IMR-90 (cell line): ENCODE measurements around the gene LAMA4. TPM values are rescaled to one million over a fixed set of nuclear protein-coding genes. Genes with fewer than 3 reads are reported as not detected.

Source experiments
- ATAC-seq: fragments of 200-7000 bp; cut with Tn5 transposase; 2 replicates; pipeline ENCODE4 v1.9.1; 2020; ENCODE audit warnings: low read depth, mild to moderate bottlenecking, moderate library complexity
- BruUV-seq: library from RNA; stranded (reverse); fragments of 400-500 nt; replicated peaks from 2 replicates; lab custom pipeline; 2021; lab: Mats Ljungman, UMichigan
- CTCF ChIA-PET: fragments of 300-600 bp; formaldehyde crosslinking; extraction: SDS; loops from one replicate; lab custom pipeline; 2021; ENCODE audit warnings: antibody characterized with exemption; lab: Yijun Ruan, JAX
- POLR2A ChIA-PET: fragments of 300-600 bp; sonication (Branson Sonifier 250); formaldehyde crosslinking; loops from one replicate; lab custom pipeline; 2022; ENCODE audit warnings: antibody characterized with exemption; ENCODE audit not compliant: unreplicated experiment; lab: Charles Lee
- DNase-seq: peaks from one replicate; pipeline ENCODE4 v3.0.0; 2013
- H2AFZ ChIP-seq: replicated peaks from 2 replicates; pipeline ENCODE3; 2013; ENCODE audit warnings: low read length, mild to moderate bottlenecking; ENCODE audit not compliant: poor library complexity
- H2AK5ac ChIP-seq: 2 replicates; pipeline ENCODE4 v1.6.1; 2013; ENCODE audit warnings: low read depth, low read length, inconsistent platforms
- H2AK9ac ChIP-seq: replicated peaks from 2 replicates; pipeline ENCODE3; 2013; ENCODE audit warnings: mild to moderate bottlenecking, low read depth, low read length, moderate library complexity; ENCODE audit not compliant: poor library complexity
- H2BK120ac ChIP-seq: 2 replicates; pipeline ENCODE4 v1.6.1; 2013; ENCODE audit warnings: low read depth, low read length, inconsistent platforms
- H2BK15ac ChIP-seq: 3 replicates; pipeline ENCODE4 v1.6.1; 2013; ENCODE audit warnings: low read depth, low read length, inconsistent platforms
- H2BK20ac ChIP-seq: 2 replicates; pipeline ENCODE4 v1.6.1; 2013; ENCODE audit warnings: low read depth, mild to moderate bottlenecking, inconsistent platforms, low read length, moderate library complexity
- H2BK5ac ChIP-seq: 2 replicates; pipeline ENCODE4 v1.6.1; 2013; ENCODE audit warnings: mild to moderate bottlenecking, low read depth, low read length, inconsistent platforms; ENCODE audit not compliant: poor library complexity, severe bottlenecking
- H3K14ac ChIP-seq: replicated peaks from 2 replicates; pipeline ENCODE4 v1.6.1; 2013; ENCODE audit warnings: low read depth, low read length, inconsistent platforms
- H3K18ac ChIP-seq: 2 replicates; pipeline ENCODE4 v1.6.1; 2013; ENCODE audit warnings: low read depth, low read length, control low read depth
- H3K23ac ChIP-seq: 2 replicates; pipeline ENCODE4 v1.6.1; 2013; ENCODE audit warnings: low read depth, low read length, inconsistent platforms
- H3K27ac ChIP-seq: 2 replicates; pipeline ENCODE4 v1.5.1; 2013; ENCODE audit warnings: mild to moderate bottlenecking, control low read depth, low read length; ENCODE audit not compliant: insufficient read depth
- H3K27me3 ChIP-seq: 2 replicates; pipeline ENCODE4 v1.6.1; 2013; ENCODE audit warnings: low read length; ENCODE audit not compliant: control insufficient read depth, insufficient read depth
- H3K36me3 ChIP-seq: 2 replicates; pipeline ENCODE4 v1.6.1; 2013; ENCODE audit warnings: low read length, mixed read lengths; ENCODE audit not compliant: control insufficient read depth, insufficient read depth
- H3K4ac ChIP-seq: 2 replicates; pipeline ENCODE4 v1.6.1; 2013; ENCODE audit warnings: low read depth, low read length, inconsistent platforms
- H3K4me1 ChIP-seq: 2 replicates; pipeline ENCODE4 v1.6.1; 2013; ENCODE audit warnings: low read length, mixed read lengths; ENCODE audit not compliant: control insufficient read depth, insufficient read depth
- H3K4me2 ChIP-seq: 2 replicates; pipeline ENCODE4 v1.6.1; 2013; ENCODE audit warnings: low read depth, mild to moderate bottlenecking, control low read depth, low read length, moderate library complexity
- H3K4me3 ChIP-seq: 2 replicates; pipeline ENCODE4 v1.5.1; 2013; ENCODE audit warnings: low read depth, mild to moderate bottlenecking, control low read depth, low read length, moderate library complexity; ENCODE audit not compliant: insufficient read depth
- H3K56ac ChIP-seq: 2 replicates; pipeline ENCODE4 v1.6.1; 2013; ENCODE audit warnings: low read length, inconsistent platforms; ENCODE audit not compliant: insufficient read depth; ENCODE audit errors: extremely low read depth
- H3K79me1 ChIP-seq, 2 experiments: 2 replicates each; pipeline ENCODE4 v1.6.1; 2013; ENCODE audit warnings: low read length in 2 of 2, inconsistent platforms in 1 of 2, low read depth in 1 of 2
- H3K9ac ChIP-seq: 2 replicates; pipeline ENCODE4 v1.6.1; 2013; ENCODE audit warnings: low read depth, low read length, control low read depth
- H3K9me1 ChIP-seq: 2 replicates; pipeline ENCODE4 v1.6.1; 2013; ENCODE audit warnings: low read length, inconsistent platforms; ENCODE audit not compliant: insufficient read depth
- H3K9me3 ChIP-seq: 2 replicates; pipeline ENCODE4 v1.6.1; 2013; ENCODE audit warnings: low read length; ENCODE audit not compliant: control insufficient read depth, insufficient read depth
- H4K20me1 ChIP-seq: 2 replicates; pipeline ENCODE4 v1.6.1; 2013; ENCODE audit warnings: low read length, inconsistent platforms; ENCODE audit not compliant: insufficient read depth
- H4K5ac ChIP-seq: 2 replicates; pipeline ENCODE4 v1.6.1; 2013; ENCODE audit warnings: mild to moderate bottlenecking, low read depth, low read length, control low read depth
- H4K8ac ChIP-seq, 2 experiments: 2 replicates each; pipeline ENCODE4 v1.6.1; 2013; ENCODE audit warnings: low read depth in 2 of 2, low read length in 2 of 2, control low read depth in 1 of 2, inconsistent platforms in 1 of 2
- H4K91ac ChIP-seq: 2 replicates; pipeline ENCODE4 v1.6.1; 2013; ENCODE audit warnings: low read depth, low read length, inconsistent platforms; ENCODE audit not compliant: insufficient read depth
- BHLHE40 ChIP-seq: fragments of 150-350 bp; IDR thresholded peaks from 2 replicates; pipeline ENCODE4 v1.6.1; 2016; ENCODE audit warnings: mild to moderate bottlenecking, low read depth, low read length
- CEBPB ChIP-seq: IDR thresholded peaks from 2 replicates; pipeline ENCODE4 v1.6.1; 2012; ENCODE audit warnings: low read depth, low read length, improper control_type of control experiment
- CHD1 ChIP-seq: IDR thresholded peaks from 2 replicates; pipeline ENCODE4 v1.6.1; 2012; ENCODE audit warnings: low read depth, low read length, improper control_type of control experiment
- CTCF ChIP-seq: conservative IDR thresholded peaks from 2 replicates; pipeline ENCODE4 v1.5.1; 2012; ENCODE audit warnings: mild to moderate bottlenecking, low read depth, low read length, improper control_type of control experiment
- ELK1 ChIP-seq: fragments of 150-350 bp; IDR thresholded peaks from 2 replicates; pipeline ENCODE4 v1.6.1; 2016; ENCODE audit warnings: low read depth, mild to moderate bottlenecking, low read length, moderate library complexity, borderline replicate concordance
- FOS ChIP-seq: fragments of 150-350 bp; IDR thresholded peaks from 2 replicates; pipeline ENCODE4 v1.6.1; 2016; ENCODE audit warnings: low read depth, low read length
- MAFK ChIP-seq: IDR thresholded peaks from 2 replicates; pipeline ENCODE4 v1.6.1; 2012; ENCODE audit warnings: low read depth, low read length, improper control_type of control experiment
- MAZ ChIP-seq: IDR thresholded peaks from 2 replicates; pipeline ENCODE4 v1.6.1; 2012; ENCODE audit warnings: low read depth, mild to moderate bottlenecking, low read length, improper control_type of control experiment, moderate library complexity, borderline replicate concordance
- MXI1 ChIP-seq: IDR thresholded peaks from 2 replicates; pipeline ENCODE4 v1.6.1; 2012; ENCODE audit warnings: low read depth, mild to moderate bottlenecking, low read length, moderate library complexity, borderline replicate concordance
- NFE2L2 ChIP-seq: fragments of 150-350 bp; IDR thresholded peaks from 2 replicates; pipeline ENCODE4 v1.6.1; 2016; ENCODE audit warnings: low read depth, mild to moderate bottlenecking, low read length
- POLR2A ChIP-seq: IDR thresholded peaks from 2 replicates; pipeline ENCODE4 v1.6.1; 2012; ENCODE audit warnings: mild to moderate bottlenecking, low read depth, low read length
- RAD21 ChIP-seq: IDR thresholded peaks from 2 replicates; pipeline ENCODE4 v1.6.1; 2012; ENCODE audit warnings: low read length, improper control_type of control experiment
- RCOR1 ChIP-seq: IDR thresholded peaks from 2 replicates; pipeline ENCODE4 v1.6.1; 2012; ENCODE audit warnings: mild to moderate bottlenecking, low read length, improper control_type of control experiment; ENCODE audit not compliant: insufficient replicate concordance
- RFX5 ChIP-seq: IDR thresholded peaks from 2 replicates; pipeline ENCODE4 v1.8.0; 2012; ENCODE audit warnings: low read depth, mild to moderate bottlenecking, low read length, moderate library complexity
- SMC3 ChIP-seq: fragments of 150-350 bp; IDR thresholded peaks from 2 replicates; pipeline ENCODE4 v1.6.1; 2016; ENCODE audit warnings: low read depth, mild to moderate bottlenecking, antibody characterized with exemption, low read length, moderate library complexity
- USF2 ChIP-seq: fragments of 150-350 bp; IDR thresholded peaks from 2 replicates; pipeline ENCODE4 v1.6.1; 2017; ENCODE audit warnings: mild to moderate bottlenecking, antibody characterized with exemption, low read length, low read depth
- WGBS, 2 experiments: methylation state at CpG; one replicate each; pipeline versions ENCODE4 v1.1.5 to v1.1.7; 2013; ENCODE audit warnings: missing lambda C conversion rate in 2 of 2; ENCODE audit not compliant: insufficient read length in 1 of 2; ENCODE audit errors: extremely low coverage in 2 of 2; 5-methylcytosine and 5-hydroxymethylcytosine counted together
- dilution Hi-C: fragments of 300-500 bp; cut with HindIII; formaldehyde crosslinking; loops from one replicate; pipeline ENCODE4 v1.14.3; 2018; ENCODE audit warnings: low sequenced_read_pairs; ENCODE audit not compliant: unreplicated experiment
- in situ Hi-C: fragments of 300-500 bp; cut with MboI; formaldehyde crosslinking; loops from 3 replicates; pipeline ENCODE4 v1.14.3; 2019; ENCODE audit warnings: low sequenced_read_pairs, inconsistent platforms, mixed read lengths
- intact Hi-C: fragments of 100-400 bp; cut with micrococcal nuclease; formaldehyde crosslinking; loops from 2 replicates; pipeline ENCODE4 v1.10.0; 2022
- polyA plus RNA-seq, 3 experiments: library from polyadenylated mRNA; depleted of rRNA; stranded (reverse); fragments of >200 nt; gene quantifications; 2 replicates each; pipeline ENCODE4 v1.2.3, GENCODE V29; 2012; ENCODE audit warnings: low replicate concordance in 1 of 3
- total RNA-seq: library from RNA; depleted of rRNA; stranded (reverse); fragments of >200 nt; gene quantifications from 2 replicates; pipeline ENCODE4 v1.2.3, GENCODE V29; 2012

LAMA4 gene
- total and polyA plus RNA-seq, 2 of the 4 experiments (the other 2 are of a cell fraction), result 33.9 to 35.8 TPM

GRCh38 chr6:112169541-112169940 is 84.8 kb downstream of the LAMA4 start:
- Histone ChIP-seq H3K79me1 (no peaks in the 10 kb centered on the region), H3K18ac (no peak overlapping the region), H3K9me3 (no peaks in the 10 kb centered on the region), H2AK5ac (no peak overlapping the region), H2AK9ac (no peak overlapping the region), H3K4me1 (no peaks in the 10 kb centered on the region), H2BK5ac (no peak overlapping the region), H3K9ac (no peak overlapping the region), H2BK120ac (no peak overlapping the region), H3K27ac (no peak overlapping the region), H3K9me1 (no peaks in the 10 kb centered on the region; the same call in 1 of the 2 replicates), H3K56ac (no peak overlapping the region), H3K36me3 (peaks cover 51% of the 10 kb centered on the region), H3K4ac (no peak overlapping the region), H4K20me1 (no peaks in the 10 kb centered on the region), H4K5ac (no peak overlapping the region), H2BK15ac (no peak overlapping the region), H2BK20ac (no peak overlapping the region), H3K4me3 (no peak overlapping the region), H4K8ac (no peak overlapping the region), H3K14ac (no peak overlapping the region), H2AFZ (no peak overlapping the region), H4K91ac (no peak overlapping the region), H3K23ac (no peak overlapping the region), H3K27me3 (no peaks in the 10 kb centered on the region), H3K4me2 (no peak overlapping the region)
- TF ChIP-seq ELK1, result no peak
- TF ChIP-seq USF2, result no peak
- TF ChIP-seq MAFK, result no peak
- no peak for TF ChIP-seq POLR2A
- TF ChIP-seq CEBPB, result no peak
- no peak for TF ChIP-seq MAZ
- TF ChIP-seq RAD21, result no peak
- TF ChIP-seq FOS, result no peak
- TF ChIP-seq CTCF, result no peak
- no peak for TF ChIP-seq BHLHE40
- TF ChIP-seq MXI1, result no peak
- no peak for TF ChIP-seq RCOR1
- no peak for TF ChIP-seq CHD1
- TF ChIP-seq RFX5, result no peak
- no peak for TF ChIP-seq SMC3
- TF ChIP-seq NFE2L2, result no peak
- CTCF ChIA-PET, result no interaction called here
- intact Hi-C loops (no loop called here), in situ Hi-C loops (no loop called here), dilution Hi-C loops (no loop called here)
- ATAC-seq (no peak), DNase-seq (no peak)
- BruUV-seq, result no TSS peak
- no CpG with 5 or more reads among the region's 1 CpG for WGBS, 2 experiments
- POLR2A ChIA-PET, result no interaction called here
